HEK293 (cell line): ENCODE results near the gene ZNF582.

Experiments used
- CTCF ChIA-PET: fragments of 350-600 bp; formaldehyde crosslinking; extraction: SDS; loops from one replicate; lab custom pipeline; 2021; ENCODE audit warnings: antibody characterized with exemption; lab: Yijun Ruan, JAX
- POLR2A ChIA-PET: fragments of 300-600 bp; formaldehyde crosslinking; extraction: SDS; loops from one replicate; lab custom pipeline; 2020; ENCODE audit warnings: antibody characterized with exemption, inconsistent platforms; lab: Yijun Ruan, JAX
- H3K27ac ChIP-seq: fragments of 200-500 bp; sonication (Bioruptor generic); 2 replicates; pipeline ENCODE4 v1.5.1; 2014; ENCODE audit warnings: low read depth, low read length, control low read depth, inconsistent platforms; ENCODE audit errors: extremely low read depth
- H3K36me3 ChIP-seq, 2 experiments: fragments of 200-500 bp in 1 of 2; sonication (Bioruptor generic) in 1 of 2; 1 replicate in 1 of 2; 2 replicates in 1 of 2; pipeline ENCODE4 v1.5.1; 2014 to 2017; ENCODE audit warnings: inconsistent platforms in 2 of 2, low read length in 2 of 2; ENCODE audit not compliant: control insufficient read depth in 2 of 2, insufficient read depth in 1 of 2
- H3K4me1 ChIP-seq: fragments of 200-500 bp; sonication (Bioruptor generic); 2 replicates; pipeline ENCODE4 v1.5.1; 2014; ENCODE audit warnings: mild to moderate bottlenecking, low read length, inconsistent platforms; ENCODE audit not compliant: control insufficient read depth, insufficient read depth
- H3K4me3 ChIP-seq: 2 replicates; pipeline ENCODE4 v1.5.1; 2011; ENCODE audit warnings: low read depth, mild to moderate bottlenecking, control low read depth, low read length, moderate library complexity
- H3K9me3 ChIP-seq: fragments of 200-500 bp; sonication (Bioruptor generic); 2 replicates; pipeline ENCODE4 v1.5.1; 2014; ENCODE audit warnings: low read depth, low read length, inconsistent platforms; ENCODE audit not compliant: control insufficient read depth, insufficient read depth
- KLF1 ChIP-seq: fragments of 450-650 bp; formaldehyde crosslinking; IDR thresholded peaks from 2 replicates; pipeline ENCODE4 v1.5.1; 2016; ENCODE audit warnings: missing biosample characterization, missing genetic modification characterization
- KLF9 ChIP-seq: fragments of 450-650 bp; formaldehyde crosslinking; IDR thresholded peaks from 2 replicates; pipeline ENCODE4 v1.5.1; 2016; ENCODE audit warnings: missing biosample characterization, missing genetic modification characterization, low read depth
- REPIN1 ChIP-seq: fragments of 450-650 bp; formaldehyde crosslinking; IDR thresholded peaks from 2 replicates; pipeline ENCODE4 v1.5.1; 2017; ENCODE audit warnings: missing biosample characterization, missing genetic modification characterization, low read depth
- SCRT2 ChIP-seq: fragments of 450-650 bp; formaldehyde crosslinking; IDR thresholded peaks from 2 replicates; pipeline ENCODE4 v1.5.1; 2016; ENCODE audit warnings: missing biosample characterization, missing genetic modification characterization
- ZBTB20 ChIP-seq: fragments of 450-650 bp; formaldehyde crosslinking; IDR thresholded peaks from 2 replicates; pipeline ENCODE4 v1.5.1; 2016; ENCODE audit warnings: missing biosample characterization, missing genetic modification characterization
- ZBTB7A ChIP-seq: fragments of 450-650 bp; formaldehyde crosslinking; IDR thresholded peaks from 2 replicates; pipeline ENCODE4 v1.5.1; 2016; ENCODE audit warnings: low read depth, missing biosample characterization, missing genetic modification characterization
- ZFHX2 ChIP-seq: fragments of 450-650 bp; formaldehyde crosslinking; conservative IDR thresholded peaks from 2 replicates; pipeline ENCODE4 v1.5.1; 2016; ENCODE audit warnings: missing biosample characterization, missing genetic modification characterization
- ZFP3 ChIP-seq: fragments of 450-650 bp; formaldehyde crosslinking; IDR thresholded peaks from 2 replicates; pipeline ENCODE4 v1.5.1; 2016; ENCODE audit warnings: low read depth, missing biosample characterization, missing genetic modification characterization
- ZNF157 ChIP-seq: fragments of 450-650 bp; formaldehyde crosslinking; IDR thresholded peaks from 2 replicates; pipeline ENCODE4 v1.5.1; 2016; ENCODE audit warnings: missing biosample characterization, missing genetic modification characterization
- ZNF175 ChIP-seq: fragments of 450-650 bp; formaldehyde crosslinking; IDR thresholded peaks from 2 replicates; pipeline ENCODE4 v1.5.1; 2016; ENCODE audit warnings: missing biosample characterization, missing genetic modification characterization
- ZNF214 ChIP-seq: fragments of 450-650 bp; formaldehyde crosslinking; IDR thresholded peaks from 2 replicates; pipeline ENCODE4 v1.5.1; 2017; ENCODE audit warnings: missing biosample characterization, mild to moderate bottlenecking, missing genetic modification characterization, borderline replicate concordance
- ZNF350 ChIP-seq: fragments of 450-650 bp; formaldehyde crosslinking; IDR thresholded peaks from 2 replicates; pipeline ENCODE4 v1.5.0; 2017; ENCODE audit warnings: missing biosample characterization, mild to moderate bottlenecking, missing genetic modification characterization
- ZNF423 ChIP-seq: fragments of 450-650 bp; formaldehyde crosslinking; IDR thresholded peaks from 2 replicates; pipeline ENCODE4 v1.5.1; 2016; ENCODE audit warnings: missing biosample characterization, missing genetic modification characterization
- ZNF501 ChIP-seq: fragments of 450-650 bp; formaldehyde crosslinking; IDR thresholded peaks from 2 replicates; pipeline ENCODE4 v1.5.1; 2016; ENCODE audit warnings: missing biosample characterization, missing genetic modification characterization
- ZNF558 ChIP-seq: fragments of 450-650 bp; formaldehyde crosslinking; IDR thresholded peaks from 2 replicates; pipeline ENCODE4 v1.5.1; 2016; ENCODE audit warnings: missing biosample characterization, missing genetic modification characterization
- ZNF596 ChIP-seq: fragments of 450-650 bp; IDR thresholded peaks from 2 replicates; pipeline ENCODE4 v1.5.0; 2018; ENCODE audit warnings: missing biosample characterization, mild to moderate bottlenecking, missing genetic modification characterization, moderate library complexity
- ZNF654 ChIP-seq: fragments of 450-650 bp; formaldehyde crosslinking; IDR thresholded peaks from 2 replicates; pipeline ENCODE4 v1.5.1; 2016; ENCODE audit warnings: low read depth, missing biosample characterization, missing genetic modification characterization
- ZNF660 ChIP-seq: fragments of 450-650 bp; IDR thresholded peaks from 2 replicates; pipeline ENCODE4 v1.5.1; 2018; ENCODE audit warnings: missing biosample characterization, mild to moderate bottlenecking, missing genetic modification characterization
- ZNF670 ChIP-seq: fragments of 450-650 bp; formaldehyde crosslinking; IDR thresholded peaks from 2 replicates; pipeline ENCODE4 v1.5.1; 2016; ENCODE audit warnings: missing biosample characterization, missing genetic modification characterization, low read depth
- ZNF707 ChIP-seq: fragments of 450-650 bp; formaldehyde crosslinking; IDR thresholded peaks from 2 replicates; pipeline ENCODE4 v1.5.1; 2016; ENCODE audit warnings: missing biosample characterization, missing genetic modification characterization
- ZNF837 ChIP-seq: fragments of 450-650 bp; formaldehyde crosslinking; IDR thresholded peaks from 2 replicates; pipeline ENCODE4 v1.5.1; 2016; ENCODE audit warnings: missing biosample characterization, missing genetic modification characterization
- TF ChIP-seq, protein P1 (sequence below): fragments of 450-650 bp; formaldehyde crosslinking; IDR thresholded peaks from 2 replicates; pipeline ENCODE4 v1.5.0; 2017; ENCODE audit warnings: missing biosample characterization, missing genetic modification characterization, borderline replicate concordance
- TF ChIP-seq, protein P2 (sequence below): fragments of 450-650 bp; formaldehyde crosslinking; IDR thresholded peaks from 2 replicates; pipeline ENCODE4 v1.5.1; 2016; ENCODE audit warnings: missing biosample characterization, missing genetic modification characterization

The ZNF582 gene

DNA sequence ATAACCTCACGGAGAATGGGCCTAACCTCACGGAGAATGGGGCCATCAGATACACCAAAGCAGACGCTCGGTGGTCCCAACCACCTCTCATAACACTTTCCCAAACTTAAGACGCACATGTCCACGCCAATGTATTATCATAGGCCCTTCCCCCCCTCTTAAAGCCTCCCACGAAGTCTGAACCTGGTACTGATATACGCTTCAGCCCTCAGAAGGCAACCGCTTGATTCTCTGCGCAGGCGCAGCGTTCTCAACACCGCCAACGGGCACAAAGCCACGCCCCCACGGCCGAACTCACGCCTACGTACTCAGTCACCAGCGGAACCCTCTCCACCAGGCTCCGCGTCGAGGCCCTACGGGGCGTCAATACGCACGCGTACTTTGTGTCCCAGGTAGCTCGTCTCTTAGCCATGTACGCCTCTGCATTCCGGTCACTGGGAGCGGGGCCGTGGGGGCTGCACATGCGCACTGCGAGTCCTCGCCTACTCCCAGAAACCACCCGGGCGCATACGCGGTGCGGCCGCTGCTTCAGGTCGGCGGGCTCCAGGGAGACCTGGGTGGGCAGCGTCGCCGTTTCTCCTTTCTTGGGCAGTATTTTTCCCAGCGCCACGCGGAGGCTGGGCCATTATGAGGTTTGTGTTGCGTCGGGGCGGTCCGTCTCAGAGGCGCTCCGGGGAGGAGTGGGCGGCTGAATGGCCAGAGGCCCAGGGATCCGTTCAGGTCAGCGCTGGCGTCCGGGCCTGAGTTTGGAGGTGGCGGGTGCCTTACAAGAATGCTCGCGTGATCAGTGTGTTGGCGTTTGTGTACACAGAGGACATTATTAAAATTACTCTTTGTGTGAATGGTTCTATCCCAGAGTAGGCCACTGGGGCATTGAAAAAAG lies 25.3 kb downstream of the ZNF582 start (continued):
- TF ChIP-seq KLF9 (tag by site-specific recombination) (peak; percentile 87), ZNF501 (tag by site-specific recombination) (peak; percentile 50; the same call in 1 of the 2 replicates), ZBTB7A (tag by site-specific recombination) (no peak), KLF1 (tag by site-specific recombination) (0 out of 2 replicates have a peak, but pooled peaks have one; percentile 9), ZNF654 (tag by site-specific recombination) (no peak), ZNF837 (tag by site-specific recombination) (no peak), ZBTB20 (tag by site-specific recombination) (peak; percentile 68; the same call in 1 of the 2 replicates)
- TF ChIP-seq, all 188 proteins: peak for 36

DNA sequence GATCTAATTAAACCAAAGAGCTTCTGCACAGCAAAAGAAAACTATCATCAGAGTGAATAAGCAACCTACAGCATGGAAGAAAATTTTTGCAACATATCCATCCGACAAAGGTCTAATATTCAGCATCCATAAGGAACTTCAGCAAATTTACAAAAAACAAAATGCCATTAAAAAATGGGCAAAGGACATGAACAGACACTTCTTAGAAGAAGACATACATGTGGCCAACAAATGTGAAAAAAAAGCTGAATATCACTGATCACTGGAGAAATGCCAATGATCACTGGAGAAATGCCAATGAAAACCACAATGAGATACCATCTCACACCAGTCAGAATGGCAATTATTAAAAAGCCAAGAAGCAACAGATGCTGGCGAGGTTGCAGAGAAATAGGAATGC lies 32.5 kb downstream of the ZNF582 start:
- ChIA-PET CTCF (interaction anchor here (0.6 to 2.4 kb wide), 3 partner anchors 12 to 295 kb away, joined by 3 to 12 read pairs (median 6); no protein-coding TSS in a partner anchor), POLR2A (no interaction called here)
- H3K4me3 ChIP-seq: no peak overlapping the region
- no peak for TF ChIP-seq REPIN1 (tag by site-specific recombination)
- peak; percentile 28; the same call in 1 of the 2 replicates for TF ChIP-seq SCRT2 (tag by site-specific recombination)
- H3K9me3 ChIP-seq: no peaks in the 10 kb centered on the region
- no peaks in the 10 kb centered on the region for H3K4me1 ChIP-seq
- H3K27ac ChIP-seq: no peak overlapping the region
- no peaks in the 10 kb centered on the region for H3K36me3 ChIP-seq

DNA sequence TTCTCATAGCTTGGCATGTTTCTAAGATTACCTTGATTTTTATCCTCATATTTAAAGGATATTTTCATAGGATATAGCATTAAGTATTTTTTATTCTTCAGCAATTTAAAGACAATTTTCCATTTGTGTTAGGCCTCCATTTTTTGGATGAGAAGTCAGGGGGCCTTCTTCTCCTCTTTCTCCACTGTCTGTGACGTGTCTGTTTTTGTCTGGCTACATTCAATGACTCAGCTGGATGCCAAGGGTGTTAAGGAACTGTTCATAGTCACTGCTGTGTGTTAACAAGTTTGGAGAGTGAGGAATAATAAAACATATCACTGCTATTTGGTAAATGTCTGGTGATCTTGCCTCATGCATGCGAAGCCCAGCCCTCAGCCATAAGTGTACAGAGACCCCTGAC lies 36.4 kb downstream of the ZNF582 start:
- TF ChIP-seq ZBTB7A (tag by site-specific recombination) (no peak), ZNF157 (tag by site-specific recombination) (no peak), ZNF707 (tag by site-specific recombination) (no peak)
- CTCF ChIA-PET: no interaction called here
- H3K27ac ChIP-seq: no peak overlapping the region
- H3K36me3 ChIP-seq: no peaks in the 10 kb centered on the region
- no peak overlapping the region for H3K4me3 ChIP-seq
- no peaks in the 10 kb centered on the region for H3K4me1 ChIP-seq
- POLR2A ChIA-PET: no interaction called here
- H3K9me3 ChIP-seq: no peaks in the 10 kb centered on the region

DNA sequence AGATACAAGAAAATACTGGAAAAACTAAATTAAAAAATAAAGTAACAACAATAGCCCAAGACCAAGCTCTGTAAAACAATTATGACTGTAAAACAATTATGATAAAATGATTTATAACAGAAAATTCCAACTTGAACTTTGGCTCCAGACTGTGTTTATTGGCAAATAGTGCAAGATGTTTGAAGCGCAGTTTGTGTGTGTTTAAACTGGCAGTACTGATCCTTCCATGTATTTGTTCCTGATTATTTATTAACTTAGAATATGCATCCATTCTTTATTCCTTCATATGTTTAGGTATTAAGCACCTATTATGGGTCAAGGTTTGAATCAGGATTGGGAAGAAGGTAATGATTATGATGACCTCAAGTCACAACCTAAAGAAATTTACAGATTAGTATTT lies 37.8 kb downstream of the ZNF582 start:
- Histone ChIP-seq H3K36me3 (no peaks in the 10 kb centered on the region), H3K4me3 (no peak overlapping the region), H3K4me1 (no peaks in the 10 kb centered on the region), H3K27ac (no peak overlapping the region), H3K9me3 (no peaks in the 10 kb centered on the region; the same call in 1 of the 2 replicates)
- POLR2A ChIA-PET: no interaction called here
- CTCF ChIA-PET: interaction anchor here (0.7 to 0.9 kb wide), 2 partner anchors 103 to 465 kb away, joined by 3 to 4 read pairs; no protein-coding TSS in a partner anchor
- TF ChIP-seq ZNF175 (no peak), ZNF558 (tag by site-specific recombination) (no peak), ZNF214 (no peak), ZNF423 (tag by site-specific recombination) (no peak), ZNF660 (tag by site-specific recombination) (no peak), ZFHX2 (tag by site-specific recombination) (no peak), KLF1 (tag by site-specific recombination) (no peak), ZNF670 (tag by site-specific recombination) (no peak), ZNF350 (tag by site-specific recombination) (no peak), ZFP3 (tag by site-specific recombination) (no peak), ZNF596 (tag by site-specific recombination) (no peak)
- TF ChIP-seq, protein P1, sequence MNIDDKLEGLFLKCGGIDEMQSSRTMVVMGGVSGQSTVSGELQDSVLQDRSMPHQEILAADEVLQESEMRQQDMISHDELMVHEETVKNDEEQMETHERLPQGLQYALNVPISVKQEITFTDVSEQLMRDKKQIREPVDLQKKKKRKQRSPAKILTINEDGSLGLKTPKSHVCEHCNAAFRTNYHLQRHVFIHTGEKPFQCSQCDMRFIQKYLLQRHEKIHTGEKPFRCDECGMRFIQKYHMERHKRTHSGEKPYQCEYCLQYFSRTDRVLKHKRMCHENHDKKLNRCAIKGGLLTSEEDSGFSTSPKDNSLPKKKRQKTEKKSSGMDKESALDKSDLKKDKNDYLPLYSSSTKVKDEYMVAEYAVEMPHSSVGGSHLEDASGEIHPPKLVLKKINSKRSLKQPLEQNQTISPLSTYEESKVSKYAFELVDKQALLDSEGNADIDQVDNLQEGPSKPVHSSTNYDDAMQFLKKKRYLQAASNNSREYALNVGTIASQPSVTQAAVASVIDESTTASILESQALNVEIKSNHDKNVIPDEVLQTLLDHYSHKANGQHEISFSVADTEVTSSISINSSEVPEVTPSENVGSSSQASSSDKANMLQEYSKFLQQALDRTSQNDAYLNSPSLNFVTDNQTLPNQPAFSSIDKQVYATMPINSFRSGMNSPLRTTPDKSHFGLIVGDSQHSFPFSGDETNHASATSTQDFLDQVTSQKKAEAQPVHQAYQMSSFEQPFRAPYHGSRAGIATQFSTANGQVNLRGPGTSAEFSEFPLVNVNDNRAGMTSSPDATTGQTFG (tag by site-specific recombination): no peak
- TF ChIP-seq, protein P2, sequence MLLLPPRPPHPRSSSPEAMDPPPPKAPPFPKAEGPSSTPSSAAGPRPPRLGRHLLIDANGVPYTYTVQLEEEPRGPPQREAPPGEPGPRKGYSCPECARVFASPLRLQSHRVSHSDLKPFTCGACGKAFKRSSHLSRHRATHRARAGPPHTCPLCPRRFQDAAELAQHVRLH (tag by site-specific recombination): no peak
